MM.1S (cell line): ENCODE data around the gene SEPTIN5.

ENCODE experiments used
- CTCF ChIP-seq: fragments of 300-600 bp; sonication (generic); IDR thresholded peaks from 2 replicates; pipeline ENCODE4 v1.5.1; 2016; ENCODE audit warnings: antibody characterized with exemption, low read length, mixed read lengths
- EZH2phosphoT487 ChIP-seq: fragments of 300-600 bp; sonication (generic); IDR thresholded peaks from 2 replicates; pipeline ENCODE4 v1.6.1; 2018; ENCODE audit warnings: antibody characterized with exemption, low read length

DNA sequence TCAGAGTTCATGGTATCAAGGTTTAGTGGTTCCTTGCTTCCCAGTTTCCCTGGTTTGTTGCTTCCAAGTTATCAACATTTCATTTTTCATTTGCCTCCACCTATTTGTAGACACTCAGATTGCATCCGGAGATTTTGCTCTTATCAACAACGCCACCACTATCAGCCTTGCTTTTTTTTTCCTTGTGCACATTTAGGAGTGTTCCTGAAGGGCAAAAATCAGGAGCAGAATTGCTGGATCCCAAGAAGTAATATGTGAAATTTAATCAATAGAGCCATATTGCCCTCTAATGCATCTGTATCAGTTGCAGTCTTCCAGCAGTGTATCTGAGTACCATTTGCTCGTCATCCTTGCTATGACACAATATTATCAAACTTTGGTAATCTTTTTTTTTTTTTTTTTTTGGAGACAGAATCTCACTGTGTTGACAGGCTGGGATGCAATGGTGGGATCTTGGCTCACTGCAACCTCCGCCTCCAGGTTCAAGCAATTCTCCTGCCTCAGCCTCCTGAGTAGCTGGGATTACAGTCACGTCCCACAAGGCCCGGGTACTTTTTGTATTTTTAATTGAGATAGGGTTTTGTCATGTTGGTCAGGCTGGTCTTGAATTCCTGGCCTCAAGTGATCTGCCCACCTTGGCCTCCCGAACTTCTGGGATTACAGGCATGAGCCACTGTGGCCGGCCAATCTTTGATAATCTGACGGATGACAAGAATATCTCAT is 42.1 kb upstream of the SEPTIN5 start:
- TF ChIP-seq CTCF (no peak), EZH2phosphoT487 (no peak)
